22Rv1 (cell line): ENCODE measurements around the gene ENTPD6.

Experiments
- ZFX ChIP-seq: fragments of 450-650 bp; IDR thresholded peaks from 2 replicates; pipeline ENCODE4 v1.6.1; 2017; ENCODE audit warnings: antibody characterized with exemption, borderline replicate concordance
- TF ChIP-seq, protein P1 (sequence below): fragments of 450-650 bp; IDR thresholded peaks from 2 replicates; pipeline ENCODE4 v1.5.1; 2017; ENCODE audit warnings: mild to moderate bottlenecking

DNA sequence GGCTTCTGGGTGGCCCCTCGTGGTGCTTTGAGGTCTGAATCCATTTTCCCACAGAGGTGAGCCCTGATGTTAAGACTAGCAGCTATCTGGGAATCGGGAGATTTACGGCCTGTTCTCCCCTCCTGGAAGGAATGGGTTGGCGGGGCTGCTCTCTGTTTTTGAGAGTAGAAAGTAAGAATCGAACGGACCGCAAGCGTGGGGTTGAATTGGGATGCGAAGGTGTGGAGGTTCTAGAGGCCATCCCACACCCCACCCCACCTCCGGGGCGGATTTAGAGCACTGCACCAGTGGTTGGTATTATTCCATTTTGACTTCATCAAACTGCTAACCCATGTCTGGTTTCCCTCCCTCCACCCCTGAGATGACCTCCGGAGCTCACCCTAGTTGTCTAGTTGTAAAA is 63.8 kb downstream of the ENTPD6 start:
- TF ChIP-seq, protein P1, sequence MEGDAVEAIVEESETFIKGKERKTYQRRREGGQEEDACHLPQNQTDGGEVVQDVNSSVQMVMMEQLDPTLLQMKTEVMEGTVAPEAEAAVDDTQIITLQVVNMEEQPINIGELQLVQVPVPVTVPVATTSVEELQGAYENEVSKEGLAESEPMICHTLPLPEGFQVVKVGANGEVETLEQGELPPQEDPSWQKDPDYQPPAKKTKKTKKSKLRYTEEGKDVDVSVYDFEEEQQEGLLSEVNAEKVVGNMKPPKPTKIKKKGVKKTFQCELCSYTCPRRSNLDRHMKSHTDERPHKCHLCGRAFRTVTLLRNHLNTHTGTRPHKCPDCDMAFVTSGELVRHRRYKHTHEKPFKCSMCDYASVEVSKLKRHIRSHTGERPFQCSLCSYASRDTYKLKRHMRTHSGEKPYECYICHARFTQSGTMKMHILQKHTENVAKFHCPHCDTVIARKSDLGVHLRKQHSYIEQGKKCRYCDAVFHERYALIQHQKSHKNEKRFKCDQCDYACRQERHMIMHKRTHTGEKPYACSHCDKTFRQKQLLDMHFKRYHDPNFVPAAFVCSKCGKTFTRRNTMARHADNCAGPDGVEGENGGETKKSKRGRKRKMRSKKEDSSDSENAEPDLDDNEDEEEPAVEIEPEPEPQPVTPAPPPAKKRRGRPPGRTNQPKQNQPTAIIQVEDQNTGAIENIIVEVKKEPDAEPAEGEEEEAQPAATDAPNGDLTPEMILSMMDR, result no peak
- TF ChIP-seq ZFX, result no peak
